Breast epithelium (tissue), 4 donors: ENCODE results near the gene OR8B2. TPM values are rescaled to one million over a fixed set of nuclear protein-coding genes. Genes with fewer than 3 reads are reported as not detected.
"Not testable (repeated sequence)": the region's sequence is repeated elsewhere in the genome, so short reads cannot be mapped to it uniquely, and the experiment has no call there.

Source experiments
- DNase-seq, 2 donors: peaks; one replicate each; pipeline ENCODE4 v3.0.0-alpha.2; 2019; ENCODE audit warnings: low spot score in 2 of 2
- H3K27ac ChIP-seq, 2 donors: fragments of 200-600 bp; sonication (generic) in 1 of 2; one replicate each; pipeline ENCODE4 v1.5.1; 2016 to 2019; ENCODE audit warnings: mild to moderate bottlenecking in 1 of 2
- H3K27me3 ChIP-seq, 2 donors: fragments of 200-600 bp; sonication (generic) in 1 of 2; one replicate each; pipeline versions ENCODE4 v1.5.1 to v1.6.0; 2017 to 2019; ENCODE audit warnings: control low read depth in 1 of 2, mild to moderate bottlenecking in 1 of 2
- H3K36me3 ChIP-seq: fragments of 200-600 bp; one replicate; pipeline ENCODE4 v1.5.1; 2019
- H3K4me1 ChIP-seq, 2 donors: fragments of 200-600 bp; sonication (generic); one replicate each; pipeline ENCODE4 v1.5.1; 2016 to 2019; ENCODE audit warnings: control low read depth in 1 of 2
- H3K4me3 ChIP-seq, 3 donors: fragments of 200-600 bp; sonication (generic); 1 replicate in 2 of 3; 2 replicates in 1 of 3; pipeline ENCODE4 v1.5.1; 2016 to 2019; ENCODE audit warnings: mild to moderate bottlenecking in 3 of 3, moderate library complexity in 2 of 3
- H3K9me3 ChIP-seq, 2 donors: fragments of 200-600 bp; sonication (generic) in 1 of 2; one replicate each; pipeline ENCODE4 v1.5.1; 2016 to 2019; ENCODE audit warnings: control low read depth in 1 of 2
- CTCF ChIP-seq, 3 donors: fragments of 450-650 bp; IDR thresholded peaks; one replicate each; pipeline ENCODE4 v1.5.1; 2016 to 2017; ENCODE audit warnings: antibody characterized with exemption in 3 of 3, mild to moderate bottlenecking in 3 of 3, moderate library complexity in 3 of 3
- POLR2A ChIP-seq: fragments of 450-650 bp; IDR thresholded peaks from one replicate; pipeline ENCODE4 v1.6.1; 2016; ENCODE audit warnings: antibody characterized with exemption, mild to moderate bottlenecking, moderate library complexity
- POLR2AphosphoS5 ChIP-seq, 3 donors: sonication (generic); formaldehyde crosslinking; IDR thresholded peaks; one replicate each; pipeline ENCODE4 v1.6.1; 2017; ENCODE audit warnings: antibody characterized with exemption in 3 of 3
- intact Hi-C: fragments of 100-400 bp; cut with DNase I; formaldehyde crosslinking; loops from one replicate; pipeline ENCODE4 v1.15.1; 2023; ENCODE audit warnings: low total_unique reads
- total RNA-seq, 3 donors: library from RNA; depleted of rRNA; stranded (reverse); fragments of >200 nt; gene quantifications; one replicate each; pipeline ENCODE4 v1.1.0, GENCODE V29; 2016

OR8B2 gene
- total RNA-seq, 3 donors from 2014 or later, result not detected

DNA sequence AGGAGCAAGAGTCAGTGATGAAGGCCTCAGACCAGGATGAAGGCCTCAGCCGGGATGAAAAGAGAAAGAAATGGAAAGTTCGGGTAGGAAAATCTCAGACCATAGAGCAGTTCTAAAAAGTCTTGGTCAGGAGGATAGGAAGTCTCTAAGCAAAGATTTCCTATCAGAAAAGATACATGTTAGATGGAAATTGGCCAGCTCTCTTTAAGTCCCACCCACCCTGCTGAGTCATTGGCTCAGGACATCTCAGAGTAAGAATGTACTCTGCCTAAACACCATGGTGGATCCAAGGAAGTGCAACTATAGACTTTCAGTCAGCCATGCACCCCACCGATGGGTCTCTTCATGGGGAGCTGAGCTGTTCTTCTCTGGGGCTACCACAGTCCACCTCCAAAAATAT is 10.1 kb upstream of the OR8B2 start:
- no peaks in the 10 kb centered on the region for H3K36me3 ChIP-seq
- no peak overlapping the region for H3K27ac ChIP-seq
- no peak for DNase-seq
- H3K4me3 ChIP-seq, result no peak overlapping the region
- H3K4me1 ChIP-seq, result no peaks in the 10 kb centered on the region
- no peaks in the 10 kb centered on the region for H3K27me3 ChIP-seq
- no peak for TF ChIP-seq CTCF (IDR thresholded peaks at IDR 0.05)
- no peak for TF ChIP-seq POLR2AphosphoS5 (IDR thresholded peaks at IDR 0.05)
- no peak for TF ChIP-seq POLR2A
- intact Hi-C loops, result no loop called here
- no peaks in the 10 kb centered on the region for H3K9me3 ChIP-seq

- H3K27me3 ChIP-seq, intact Hi-C loops, H3K4me1 ChIP-seq, DNase-seq, H3K4me3 ChIP-seq, H3K9me3 ChIP-seq, H3K36me3 ChIP-seq, H3K27ac ChIP-seq: not testable (repeated sequence)
These were observed 1.4 kb downstream of the OR8B2 start for GRCh38 chr11:124382857-124383256.

DNA sequence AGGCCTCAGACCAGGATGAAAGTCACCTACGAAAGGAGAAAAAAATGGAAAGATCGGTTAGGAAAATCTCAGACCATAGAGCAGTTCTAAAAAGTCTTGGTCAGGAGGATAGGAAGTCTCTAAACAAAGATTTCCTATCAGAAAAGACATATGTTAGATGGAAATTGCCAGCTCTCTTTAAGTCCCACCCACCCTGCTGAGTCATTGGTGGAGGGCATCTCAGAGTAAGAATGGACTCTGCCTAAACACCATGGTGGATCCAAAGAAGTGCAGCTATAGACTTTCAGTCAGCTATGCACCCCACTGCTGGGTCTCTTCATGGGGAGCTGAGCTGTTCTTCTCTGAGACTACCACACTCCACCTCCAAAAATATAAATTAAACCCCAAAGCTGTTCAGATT is 3.7 kb downstream of the OR8B2 start:
- DNase-seq, result no peak
- Histone ChIP-seq H3K27me3 (no peaks in the 10 kb centered on the region), H3K4me3 (no peak overlapping the region), H3K4me1 (no peaks in the 10 kb centered on the region), H3K27ac (no peak overlapping the region), H3K36me3 (no peaks in the 10 kb centered on the region), H3K9me3 (no peaks in the 10 kb centered on the region)
- intact Hi-C loops, result no loop called here
- TF ChIP-seq CTCF (IDR thresholded peaks at IDR 0.05) (no peak), POLR2AphosphoS5 (IDR thresholded peaks at IDR 0.05) (no peak), POLR2A (no peak)

GRCh38 chr11:124376280-124376679 is 8.0 kb downstream of the OR8B2 start:
- H3K9me3 ChIP-seq, result no peaks in the 10 kb centered on the region
- DNase-seq, result no peak
- no peak for TF ChIP-seq POLR2AphosphoS5 (IDR thresholded peaks at IDR 0.05)
- no peak for TF ChIP-seq CTCF (IDR thresholded peaks at IDR 0.05)
- no peak for TF ChIP-seq POLR2A

DNA sequence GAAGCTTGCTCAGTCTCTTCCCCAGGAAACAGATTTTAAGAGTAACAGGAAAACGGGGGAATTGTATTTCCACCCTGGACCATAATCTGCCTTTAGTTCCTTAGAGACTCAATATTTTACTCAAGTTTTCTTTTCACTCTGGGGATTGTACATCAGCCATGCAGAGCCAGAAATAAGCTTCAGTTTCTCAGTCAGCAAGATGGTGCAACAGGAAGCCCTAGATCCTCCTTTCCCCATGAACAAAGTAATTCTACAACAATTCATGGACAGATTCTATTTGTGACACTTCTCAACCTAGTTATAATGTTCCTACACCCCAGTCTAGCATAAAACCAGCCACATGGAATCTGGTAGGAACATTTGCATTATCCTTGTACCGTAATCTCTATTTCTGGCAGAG is 24.7 kb downstream of the OR8B2 start:
- no peaks in the 10 kb centered on the region for H3K36me3 ChIP-seq
- no peaks in the 10 kb centered on the region for H3K4me1 ChIP-seq
- intact Hi-C loops, result no loop called here
- no peaks in the 10 kb centered on the region for H3K9me3 ChIP-seq
- DNase-seq, result no peak
- no peaks in the 10 kb centered on the region for H3K27me3 ChIP-seq
- no peak overlapping the region for H3K27ac ChIP-seq
- no peak overlapping the region for H3K4me3 ChIP-seq
- TF ChIP-seq POLR2A (no peak), CTCF (IDR thresholded peaks at IDR 0.05) (no peak), POLR2AphosphoS5 (IDR thresholded peaks at IDR 0.05) (no peak)

More at GRCh38 chr11:124376280-124376679, 8.0 kb downstream of the OR8B2 start:
- H3K4me3 ChIP-seq, result no peak overlapping the region
- intact Hi-C loops, result no loop called here
- H3K4me1 ChIP-seq, result no peaks in the 10 kb centered on the region
- H3K27ac ChIP-seq, result no peak overlapping the region
- H3K36me3 ChIP-seq, result no peaks in the 10 kb centered on the region
- H3K27me3 ChIP-seq, result no peaks in the 10 kb centered on the region

- Histone ChIP-seq H3K9me3 (peaks cover 0 to 11% of the 10 kb centered on the region in 2 donors), H3K4me3 (no peak overlapping the region), H3K27me3 (no peaks in the 10 kb centered on the region), H3K4me1 (no peaks in the 10 kb centered on the region), H3K36me3 (no peaks in the 10 kb centered on the region), H3K27ac (no peak overlapping the region)
- DNase-seq, result no peak
- intact Hi-C loops, result no loop called here
- TF ChIP-seq CTCF (IDR thresholded peaks at IDR 0.05) (no peak), POLR2AphosphoS5 (IDR thresholded peaks at IDR 0.05) (no peak), POLR2A (no peak)
These were observed 37.9 kb downstream of the OR8B2 start for GRCh38 chr11:124346311-124346955.
